A549 (cell line): ENCODE results near the gene DPAGT1.

Experiments
- CBX2 ChIP-seq: fragments of 200-600 bp; sonication (generic); IDR thresholded peaks from 2 replicates; pipeline ENCODE4 v1.6.1; 2016; ENCODE audit warnings: low read depth, mild to moderate bottlenecking, borderline replicate concordance
- CTCF ChIP-seq: fragments of >200 bp; sonication (Bioruptor Twin); formaldehyde crosslinking; IDR thresholded peaks from 3 replicates; pipeline ENCODE4 v1.5.1; 2016
- EP300 ChIP-seq, 2 experiments: fragments of >200 bp; sonication (Bioruptor Twin); formaldehyde crosslinking; IDR thresholded peaks; 2 replicates in 1 of 2; 3 replicates in 1 of 2; pipeline ENCODE4 v1.6.1; 2016 to 2017
- HDAC2 ChIP-seq: fragments of 200-600 bp; sonication (generic); IDR thresholded peaks from 2 replicates; pipeline ENCODE4 v1.6.1; 2016
- HEYL ChIP-seq: fragments of 250-450 bp; sonication (Bioruptor Pico); IDR thresholded peaks from 2 replicates; pipeline ENCODE4 v1.8.0; 2021; ENCODE audit warnings: mild to moderate bottlenecking, moderate library complexity
- HOXA7 ChIP-seq: fragments of 250-450 bp; sonication (Bioruptor Pico); IDR thresholded peaks from 2 replicates; pipeline ENCODE4 v1.5.0; 2020; ENCODE audit warnings: mild to moderate bottlenecking, moderate library complexity
- JUN ChIP-seq, 2 experiments: fragments of >200 bp; sonication (Bioruptor Twin); formaldehyde crosslinking; IDR thresholded peaks; 2 replicates in 1 of 2; 3 replicates in 1 of 2; pipeline ENCODE4 v1.6.1; 2016 to 2017
- KDM1A ChIP-seq: fragments of 200-600 bp; sonication (generic); IDR thresholded peaks from 2 replicates; pipeline ENCODE4 v1.6.1; 2016; ENCODE audit warnings: low read depth, mild to moderate bottlenecking
- MAZ ChIP-seq: fragments of 150-350 bp; IDR thresholded peaks from 2 replicates; pipeline ENCODE4 v1.6.1; 2014; ENCODE audit warnings: antibody characterized with exemption, low read depth, low read length, borderline replicate concordance
- POLR2A ChIP-seq: IDR thresholded peaks from 2 replicates; pipeline ENCODE4 v1.6.1; 2012; ENCODE audit warnings: mild to moderate bottlenecking, low read length
- RAD21 ChIP-seq, 2 experiments: fragments of >200 bp in 1 of 2; sonication (Bioruptor Twin) in 1 of 2; formaldehyde crosslinking in 1 of 2; IDR thresholded peaks in 1 of 2; conservative IDR thresholded peaks in 1 of 2; 2 replicates in 1 of 2; 3 replicates in 1 of 2; pipeline ENCODE4 v1.6.1; 2012 to 2018; ENCODE audit warnings: inconsistent platforms in 1 of 2
- RFX5 ChIP-seq: fragments of 450-650 bp; IDR thresholded peaks from 2 replicates; pipeline ENCODE4 v1.7.1; 2014; ENCODE audit warnings: antibody characterized with exemption, mild to moderate bottlenecking, moderate library complexity
- ZNF302 ChIP-seq: fragments of 250-450 bp; sonication (Bioruptor Pico); IDR thresholded peaks from 2 replicates; pipeline ENCODE4 v1.9.0; 2021; ENCODE audit warnings: inconsistent platforms, mild to moderate bottlenecking, moderate library complexity

- peak; percentile 50 for TF ChIP-seq CTCF
- TF ChIP-seq ZNF302: no peak
- no peak for TF ChIP-seq POLR2A
- no peak for TF ChIP-seq JUN (IDR thresholded peaks at IDR 0.05)
- no peak for TF ChIP-seq HEYL (CRISPR knock-in tag)
- TF ChIP-seq RFX5: no peak
- TF ChIP-seq CBX2: no peak
- no peak for TF ChIP-seq HOXA7 (CRISPR knock-in tag)
- TF ChIP-seq RAD21 (conservative IDR thresholded peaks at IDR 0.05 in 1 of 2, IDR thresholded peaks at IDR 0.05 in 1 of 2): peak; percentile 12 to 44; a peak in 2 of 5 replicates
- no peak for TF ChIP-seq MAZ
- no peak for TF ChIP-seq HDAC2
- no peak for TF ChIP-seq EP300 (IDR thresholded peaks at IDR 0.05)
- no peak for TF ChIP-seq KDM1A
Observed at GRCh38 chr11:119094816-119095065, 6.9 kb downstream of the DPAGT1 start.
